ENCODE measurements around the gene UPK3A. TPM values are rescaled to one million over a fixed set of nuclear protein-coding genes. Genes with fewer than 3 reads are reported as not detected.

Gene UPK3A
- total RNA-seq, result not detected in 2 replicates

DNA sequence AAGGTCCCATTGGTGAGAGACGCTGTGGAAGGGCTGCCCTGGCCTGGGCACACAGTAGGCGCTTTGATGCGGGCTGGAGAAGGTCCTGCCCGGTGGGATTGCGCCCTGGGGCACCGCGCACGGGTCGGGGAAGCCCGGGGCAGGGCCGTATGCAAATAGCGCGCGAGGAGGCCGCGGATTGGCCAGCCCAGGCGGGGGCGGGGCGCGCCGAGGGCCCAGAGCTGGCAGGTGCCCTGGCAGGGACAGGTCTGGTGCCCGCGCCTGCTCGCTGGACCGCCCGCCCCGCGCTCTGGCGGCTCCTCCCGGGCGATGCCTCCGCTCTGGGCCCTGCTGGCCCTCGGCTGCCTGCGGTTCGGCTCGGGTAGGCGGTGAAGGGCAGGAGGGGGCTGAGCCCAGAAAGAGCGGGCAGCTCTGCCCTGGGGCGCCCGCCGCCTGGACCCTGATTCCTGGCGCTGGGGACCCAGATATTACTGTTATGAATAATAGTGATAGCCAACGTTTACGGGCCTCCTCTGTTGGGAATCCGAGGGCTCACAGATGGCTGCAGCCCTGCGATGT lies at the start of gene UPK3A:
TSS of gene UPK3A (plus strand) at position 245 of the 558 bp plus-strand sequence. CDS start at position 310, 65 bp downstream.

GRCh38 chr22:45240810-45241631 lies 43.7 kb upstream of the UPK3A start, which contains the start of gene KIAA0930:
KIAA0930 (minus strand) TSS chr22:45240894; CDS start chr22:45240703, 191 bp downstream.

DNA sequence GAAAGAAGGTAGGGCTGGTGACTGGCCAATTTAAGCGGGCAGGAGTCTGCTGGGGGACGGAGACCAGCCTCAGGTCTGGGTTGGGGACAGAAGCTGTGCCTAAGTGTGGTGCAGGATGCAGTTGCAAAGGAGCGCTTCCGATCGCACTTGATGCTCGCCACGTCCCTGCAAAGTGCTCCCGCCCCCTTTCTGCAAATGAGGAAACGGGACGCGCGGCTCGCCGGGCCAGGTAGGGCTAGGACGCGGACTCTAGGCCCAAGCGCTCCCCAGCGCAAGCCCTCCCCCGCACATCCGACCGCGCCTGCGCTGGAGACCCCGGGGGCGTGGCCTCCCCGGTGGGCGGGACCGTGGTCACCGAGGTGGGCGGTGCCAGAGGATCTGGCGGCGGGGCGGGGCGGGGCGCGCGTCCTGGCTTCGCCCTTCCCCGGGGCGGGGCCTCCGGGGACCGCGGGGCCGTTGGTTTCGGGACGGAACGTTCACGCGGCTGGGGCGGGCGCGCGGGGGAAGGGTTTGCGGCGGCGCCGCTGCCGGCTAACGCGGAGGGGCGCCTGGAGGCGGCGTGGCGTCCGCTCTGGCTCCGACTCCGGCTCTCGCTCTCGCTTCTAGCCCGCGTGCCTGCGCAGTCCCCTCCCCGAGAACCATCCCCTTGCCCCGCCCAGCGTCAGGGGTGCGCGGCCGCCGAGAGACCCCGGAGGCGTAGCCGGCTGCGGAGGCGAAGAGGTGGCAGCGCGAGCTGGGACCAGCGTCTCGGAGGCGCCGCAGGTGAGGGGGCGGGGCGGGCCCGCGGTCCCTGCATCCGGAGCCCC lies 24.9 kb downstream of the UPK3A start, which contains the start of gene FAM118A:
TSS of gene FAM118A (plus strand) at position 513 of the 806 bp plus-strand sequence. CDS start 12,446 bp downstream, outside the sequence.

Other genes with a start within 250 kb of the UPK3A start
- gene NUP50, start 121.0 kb upstream of the UPK3A start, total RNA-seq, result 45.7 and 56.3 TPM in 2 replicates
- gene KIAA0930, start 44.1 kb upstream of the UPK3A start, total RNA-seq, result 30.2 and 55.8 TPM in 2 replicates
- 14.5 and 23.4 TPM in 2 replicates for gene FAM118A, start 25.0 kb downstream of the UPK3A start, total RNA-seq
- gene SMC1B, start 128.7 kb downstream of the UPK3A start, total RNA-seq, result not detected in 2 replicates
- gene RIBC2, start 128.7 kb downstream of the UPK3A start, total RNA-seq, result 0.44 and 3.1 TPM in 2 replicates
- 15.6 and 278 TPM in 2 replicates for gene FBLN1, start 217.9 kb downstream of the UPK3A start, total RNA-seq

All from placental pericyte (primary cell).